Spleen (tissue), 11 donors: ENCODE data around the gene NXPE3. TPM values are rescaled to one million over a fixed set of nuclear protein-coding genes. Genes with fewer than 3 reads are reported as not detected.

Source experiments
- DNase-seq: peaks from one replicate; pipeline ENCODE4 v3.0.0-alpha.2; 2020
- H3K27ac ChIP-seq, 8 donors: fragments of 200-600 bp; sonication (generic) in 7 of 8; 1 replicate in 4 of 8; 2 replicates in 4 of 8; pipeline versions ENCODE4 v1.5.0 to v1.8.0; 2016 to 2021; ENCODE audit warnings: inconsistent platforms in 4 of 8, mild to moderate bottlenecking in 4 of 8, moderate library complexity in 1 of 8
- H3K27me3 ChIP-seq, 7 donors: fragments of 200-600 bp; sonication (generic) in 6 of 7; replicated peaks in 1 of 7; 1 replicate in 4 of 7; 2 replicates in 3 of 7; pipeline versions ENCODE4 v1.5.0 to v1.8.0; 2016 to 2021; ENCODE audit warnings: inconsistent platforms in 3 of 7, mild to moderate bottlenecking in 1 of 7
- H3K36me3 ChIP-seq, 6 donors: fragments of 200-600 bp; sonication (generic) in 5 of 6; 1 replicate in 4 of 6; 2 replicates in 2 of 6; pipeline versions ENCODE4 v1.5.0 to v1.8.0; 2016 to 2021; ENCODE audit warnings: inconsistent platforms in 2 of 6
- H3K4me1 ChIP-seq, 6 donors: fragments of 200-600 bp; sonication (generic) in 5 of 6; 1 replicate in 3 of 6; 2 replicates in 3 of 6; pipeline versions ENCODE4 v1.5.0 to v1.8.0; 2016 to 2021; ENCODE audit warnings: inconsistent platforms in 3 of 6
- H3K4me3 ChIP-seq, 8 donors: fragments of 200-600 bp; sonication (generic) in 7 of 8; 1 replicate in 4 of 8; 2 replicates in 4 of 8; pipeline versions ENCODE4 v1.5.0 to v1.8.0; 2016 to 2021; ENCODE audit warnings: inconsistent platforms in 4 of 8, mild to moderate bottlenecking in 4 of 8, moderate library complexity in 2 of 8
- H3K9me3 ChIP-seq, 8 donors: fragments of 200-600 bp; sonication (generic) in 7 of 8; 1 replicate in 4 of 8; 2 replicates in 4 of 8; pipeline versions ENCODE4 v1.5.0 to v1.8.0; 2016 to 2021; ENCODE audit warnings: inconsistent platforms in 4 of 8
- POLR2A ChIP-seq, 3 donors: fragments of 450-650 bp; IDR thresholded peaks; one replicate each; pipeline ENCODE4 v1.5.1; 2017; ENCODE audit warnings: antibody characterized with exemption in 3 of 3, mild to moderate bottlenecking in 1 of 3
- POLR2AphosphoS5 ChIP-seq, 3 donors: sonication (generic); formaldehyde crosslinking; IDR thresholded peaks; one replicate each; pipeline ENCODE4 v1.5.1; 2017; ENCODE audit warnings: antibody characterized with exemption in 3 of 3
- WGBS, 5 donors: extraction: QIAGEN DNeasy Blood & Tissue Kit in 3 of 5; methylation state at CpG; one replicate each; pipeline versions ENCODE4 v1.1.5 to v1.1.7; 2013 to 2018; 5-methylcytosine and 5-hydroxymethylcytosine counted together
- intact Hi-C: fragments of 100-400 bp; cut with DNase I; formaldehyde crosslinking; loops from one replicate; pipeline ENCODE4 v1.15.0; 2023; ENCODE audit warnings: low total_unique reads
- polyA plus RNA-seq, 3 donors: library from polyadenylated mRNA; stranded (reverse); fragments of 200-250 nt; gene quantifications; one replicate each; pipeline ENCODE4 v1.2.1, GENCODE V29; 2013
- total RNA-seq, 7 donors: library from RNA; depleted of rRNA in 3 of 7; stranded (reverse); fragments of >200 nt in 3 of 7; fragmentation: NEBNext Ultra II Directional in 4 of 7; extraction: Animal tissue kit (Norgen Biotek cat#: 25700) in 4 of 7; gene quantifications; one replicate each; pipeline versions ENCODE4 v1.1.0 to v1.2.1, GENCODE V29; 2016 to 2021
- TF ChIP-seq, protein P1 (sequence below), 11 experiments: fragments of 200-600 bp in 7 of 11; fragments of 450-650 bp in 4 of 11; sonication (generic) in 4 of 11; IDR thresholded peaks in 8 of 11; conservative IDR thresholded peaks in 3 of 11; 1 replicate in 7 of 11; 2 replicates in 4 of 11; pipeline versions ENCODE4 v1.4.0 to v1.8.0; 2016 to 2021; ENCODE audit warnings: antibody characterized with exemption in 11 of 11, inconsistent platforms in 4 of 11, mild to moderate bottlenecking in 1 of 11
- donor health status: healthy with polysubstance abuse.
- donor health status: DM: no; HTN: no; CAD: no; lungs with moderate emphysema.
- donor health status: DM: no; HTN: no; CAD: no.
- donor health status: Bipolar disorder and iron deficiency.
- donor health status: healthy.
- donor health status: DM: no; HTN: no; CAD: no.
- donor health status: DM: yes; HTN: yes; CAD: no.

The NXPE3 gene
- total and polyA plus RNA-seq, 10 donors, result 6.9 to 39.1 (median 25.5) TPM

DNA sequence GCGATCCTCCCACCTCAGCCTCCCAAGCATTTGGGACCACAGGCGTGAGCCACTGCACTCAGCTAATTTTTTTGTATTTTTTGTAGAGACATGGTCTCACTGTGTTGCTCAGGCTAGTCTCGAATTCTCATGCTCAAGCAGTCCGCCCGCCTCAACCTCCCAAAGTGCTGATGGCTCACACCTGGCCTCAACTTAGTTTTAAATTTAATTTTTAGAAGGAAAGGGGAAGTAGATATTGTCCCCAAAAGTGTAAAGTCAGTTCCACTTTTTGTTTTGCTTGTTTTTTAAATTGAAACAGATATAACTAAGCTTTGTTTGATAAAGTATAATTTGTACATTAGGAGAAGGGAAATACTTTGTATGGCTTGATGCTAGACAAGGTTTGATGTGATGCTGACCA lies 39.0 kb downstream of the NXPE3 start:
- intact Hi-C loops, result no loop called here
- Histone ChIP-seq H3K27ac (peak overlapping the region in 6 of 8 donors; percentile 38 to 72 (median 57)), H3K36me3 (peaks cover 0 to 31% (median 13%) of the 10 kb centered on the region in 6 donors), H3K27me3 (no peaks in the 10 kb centered on the region), H3K4me3 (no peak overlapping the region), H3K4me1 (peaks cover 2 to 67% (median 22%) of the 10 kb centered on the region in 6 donors), H3K9me3 (no peaks in the 10 kb centered on the region)
- DNase-seq, result peak; percentile 76
- 72 to 82% (median 75%) methylated on average over 5 of the region's 5 CpGs for WGBS, 5 donors
- peak in 1 of 3 donors; percentile 6 for TF ChIP-seq POLR2AphosphoS5 (IDR thresholded peaks at IDR 0.05)
- TF ChIP-seq POLR2A (IDR thresholded peaks at IDR 0.05), result no peak

DNA sequence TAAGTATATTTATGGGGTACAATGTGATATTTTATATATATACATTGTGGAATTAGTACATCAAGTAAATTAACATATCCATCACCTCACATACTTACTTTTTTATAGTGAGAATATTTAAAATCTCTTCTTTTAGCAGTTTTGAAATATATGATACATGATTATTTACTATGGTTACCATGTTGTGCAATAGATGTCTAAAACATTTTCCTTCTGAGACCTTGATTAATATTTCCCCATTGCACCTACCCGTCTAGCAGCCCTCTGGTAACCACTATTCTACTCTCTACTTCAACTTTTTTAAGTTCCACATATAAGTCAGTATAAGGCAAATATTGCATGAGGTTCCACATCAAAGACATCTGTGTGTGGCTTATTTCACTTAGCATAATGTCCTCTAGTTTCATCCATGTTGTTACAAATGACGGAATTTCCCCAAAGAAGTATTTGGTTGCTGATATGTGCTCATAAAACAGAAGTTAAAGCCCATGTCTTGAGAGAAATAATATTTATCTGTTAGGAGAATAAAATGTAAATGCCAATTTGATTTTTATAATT lies 40.7 kb downstream of the NXPE3 start:
- no peaks in the 10 kb centered on the region for H3K27me3 ChIP-seq
- peaks cover 0 to 57% (median 11%) of the 10 kb centered on the region in 6 donors for H3K4me1 ChIP-seq
- TF ChIP-seq, protein P1, sequence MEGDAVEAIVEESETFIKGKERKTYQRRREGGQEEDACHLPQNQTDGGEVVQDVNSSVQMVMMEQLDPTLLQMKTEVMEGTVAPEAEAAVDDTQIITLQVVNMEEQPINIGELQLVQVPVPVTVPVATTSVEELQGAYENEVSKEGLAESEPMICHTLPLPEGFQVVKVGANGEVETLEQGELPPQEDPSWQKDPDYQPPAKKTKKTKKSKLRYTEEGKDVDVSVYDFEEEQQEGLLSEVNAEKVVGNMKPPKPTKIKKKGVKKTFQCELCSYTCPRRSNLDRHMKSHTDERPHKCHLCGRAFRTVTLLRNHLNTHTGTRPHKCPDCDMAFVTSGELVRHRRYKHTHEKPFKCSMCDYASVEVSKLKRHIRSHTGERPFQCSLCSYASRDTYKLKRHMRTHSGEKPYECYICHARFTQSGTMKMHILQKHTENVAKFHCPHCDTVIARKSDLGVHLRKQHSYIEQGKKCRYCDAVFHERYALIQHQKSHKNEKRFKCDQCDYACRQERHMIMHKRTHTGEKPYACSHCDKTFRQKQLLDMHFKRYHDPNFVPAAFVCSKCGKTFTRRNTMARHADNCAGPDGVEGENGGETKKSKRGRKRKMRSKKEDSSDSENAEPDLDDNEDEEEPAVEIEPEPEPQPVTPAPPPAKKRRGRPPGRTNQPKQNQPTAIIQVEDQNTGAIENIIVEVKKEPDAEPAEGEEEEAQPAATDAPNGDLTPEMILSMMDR (IDR thresholded peaks at IDR 0.05 in 8 of 11, conservative IDR thresholded peaks at IDR 0.05 in 3 of 11), result no peak
- TF ChIP-seq POLR2A (IDR thresholded peaks at IDR 0.05) (no peak), POLR2AphosphoS5 (IDR thresholded peaks at IDR 0.05) (no peak)
- 42 to 68% (median 50%) methylated on average over 2 of the region's 2 CpGs for WGBS, 5 donors
- H3K4me3 ChIP-seq, result no peak overlapping the region
- H3K27ac ChIP-seq, result peak overlapping the region in 2 of 8 donors; percentile 1 to 19
- H3K36me3 ChIP-seq, result peaks cover 0 to 35% (median 13%) of the 10 kb centered on the region in 6 donors
- DNase-seq, result no peak
- no peaks in the 10 kb centered on the region for H3K9me3 ChIP-seq
- intact Hi-C loops, result no loop called here

DNA sequence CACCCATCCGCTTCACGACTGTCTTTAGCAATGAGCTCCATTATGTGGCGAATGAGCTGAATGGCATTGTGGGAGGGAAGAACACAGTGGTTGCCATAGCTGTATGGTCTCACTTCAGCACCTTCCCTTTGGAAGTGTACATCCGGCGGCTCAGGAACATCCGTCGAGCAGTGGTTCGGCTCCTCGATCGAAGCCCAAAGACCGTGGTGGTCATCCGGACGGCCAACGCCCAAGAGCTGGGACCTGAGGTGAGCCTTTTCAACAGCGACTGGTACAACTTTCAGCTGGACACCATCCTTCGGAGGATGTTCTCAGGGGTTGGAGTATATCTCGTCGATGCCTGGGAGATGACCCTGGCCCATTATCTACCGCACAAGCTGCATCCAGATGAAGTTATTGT lies 42.5 kb downstream of the NXPE3 start:
- Histone ChIP-seq H3K4me1 (peaks cover 5 to 62% (median 18%) of the 10 kb centered on the region in 6 donors), H3K9me3 (no peaks in the 10 kb centered on the region), H3K27me3 (no peaks in the 10 kb centered on the region), H3K4me3 (no peak overlapping the region), H3K36me3 (peaks cover 0 to 35% (median 13%) of the 10 kb centered on the region in 6 donors), H3K27ac (no peak overlapping the region)
- WGBS, 5 donors, result 96 to 98% (median 98%) methylated on average over 19 of the region's 19 CpGs
- intact Hi-C loops, result no loop called here
- DNase-seq, result no peak
- TF ChIP-seq POLR2AphosphoS5 (IDR thresholded peaks at IDR 0.05) (no peak), POLR2A (IDR thresholded peaks at IDR 0.05) (no peak)
- TF ChIP-seq, protein P1 (IDR thresholded peaks at IDR 0.05 in 8 of 11, conservative IDR thresholded peaks at IDR 0.05 in 3 of 11), result no peak

DNA sequence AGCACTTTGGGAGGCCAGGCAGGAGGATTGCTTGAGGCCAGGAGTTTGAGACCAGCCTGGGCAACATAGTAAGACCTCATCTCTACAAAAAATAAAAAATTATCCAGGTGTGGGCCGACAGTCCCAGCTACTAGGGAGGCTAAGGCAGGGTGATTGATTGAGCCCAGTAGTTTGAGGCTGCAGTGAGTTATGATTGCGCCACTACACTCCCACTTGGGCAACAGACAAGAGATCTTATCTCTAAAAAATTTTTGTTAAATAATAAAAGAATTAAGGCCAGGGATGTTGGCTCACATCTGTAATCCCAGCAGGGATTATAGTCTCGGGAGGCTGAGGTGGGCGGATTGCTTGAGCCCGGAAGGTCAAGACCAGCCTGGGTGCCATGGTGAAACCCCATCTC lies 44.5 kb downstream of the NXPE3 start:
- Histone ChIP-seq H3K9me3 (no peaks in the 10 kb centered on the region), H3K36me3 (peaks cover 0 to 25% (median 8%) of the 10 kb centered on the region in 6 donors), H3K27ac (no peak overlapping the region), H3K4me1 (peaks cover 12 to 61% (median 23%) of the 10 kb centered on the region in 6 donors), H3K4me3 (no peak overlapping the region), H3K27me3 (no peaks in the 10 kb centered on the region)
- WGBS, 5 donors, result 81 to 90% (median 86%) methylated on average over 5 of the region's 5 CpGs
- no peak for TF ChIP-seq POLR2A (IDR thresholded peaks at IDR 0.05)
- no peak for TF ChIP-seq POLR2AphosphoS5 (IDR thresholded peaks at IDR 0.05)
- DNase-seq, result no peak
- intact Hi-C loops, result no loop called here

DNA sequence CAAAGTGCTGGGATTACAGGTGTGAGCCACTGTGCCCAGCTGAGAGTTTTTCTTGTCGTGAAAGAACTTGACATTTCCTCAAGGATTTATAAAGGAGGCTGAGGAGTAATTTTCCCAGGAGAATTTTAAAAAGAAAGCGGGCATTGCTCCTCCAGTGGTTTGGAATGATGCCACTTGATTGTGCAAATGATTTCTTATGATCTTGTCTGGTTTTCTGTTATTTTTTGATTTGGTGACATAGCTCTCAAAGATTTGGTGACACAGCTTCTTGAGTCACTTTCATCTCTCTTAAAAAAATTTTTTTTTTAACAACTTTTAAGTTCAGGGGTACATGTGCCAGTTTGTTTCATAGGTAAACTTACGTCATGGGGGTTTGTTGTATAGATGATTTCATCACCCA lies 45.7 kb downstream of the NXPE3 start:
- peaks cover 0 to 25% (median 8%) of the 10 kb centered on the region in 6 donors for H3K36me3 ChIP-seq
- H3K9me3 ChIP-seq, result no peaks in the 10 kb centered on the region
- peak overlapping the region in 5 of 8 donors; percentile 7 to 93 (median 18) for H3K27ac ChIP-seq
- 52 to 82% (median 72%) methylated on average over 3 of the region's 3 CpGs for WGBS, 5 donors
- TF ChIP-seq POLR2A (IDR thresholded peaks at IDR 0.05) (no peak), POLR2AphosphoS5 (IDR thresholded peaks at IDR 0.05) (no peak)
- TF ChIP-seq, protein P1 (IDR thresholded peaks at IDR 0.05 in 8 of 11, conservative IDR thresholded peaks at IDR 0.05 in 3 of 11), result no peak
- no peak overlapping the region for H3K4me3 ChIP-seq
- peaks cover 24 to 62% (median 34%) of the 10 kb centered on the region in 6 donors for H3K4me1 ChIP-seq
- no peaks in the 10 kb centered on the region for H3K27me3 ChIP-seq
- intact Hi-C loops, result no loop called here
- no peak for DNase-seq
